Raji (cell line): ENCODE measurements around the gene ING3.

Experiments
- POLR2A ChIP-seq: IDR thresholded peaks from 2 replicates; pipeline ENCODE4 v1.6.1; 2011; ENCODE audit warnings: low read depth, low read length, control low read depth; ENCODE audit not compliant: insufficient read depth

ING3 gene, protein sequence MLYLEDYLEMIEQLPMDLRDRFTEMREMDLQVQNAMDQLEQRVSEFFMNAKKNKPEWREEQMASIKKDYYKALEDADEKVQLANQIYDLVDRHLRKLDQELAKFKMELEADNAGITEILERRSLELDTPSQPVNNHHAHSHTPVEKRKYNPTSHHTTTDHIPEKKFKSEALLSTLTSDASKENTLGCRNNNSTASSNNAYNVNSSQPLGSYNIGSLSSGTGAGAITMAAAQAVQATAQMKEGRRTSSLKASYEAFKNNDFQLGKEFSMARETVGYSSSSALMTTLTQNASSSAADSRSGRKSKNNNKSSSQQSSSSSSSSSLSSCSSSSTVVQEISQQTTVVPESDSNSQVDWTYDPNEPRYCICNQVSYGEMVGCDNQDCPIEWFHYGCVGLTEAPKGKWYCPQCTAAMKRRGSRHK

DNA sequence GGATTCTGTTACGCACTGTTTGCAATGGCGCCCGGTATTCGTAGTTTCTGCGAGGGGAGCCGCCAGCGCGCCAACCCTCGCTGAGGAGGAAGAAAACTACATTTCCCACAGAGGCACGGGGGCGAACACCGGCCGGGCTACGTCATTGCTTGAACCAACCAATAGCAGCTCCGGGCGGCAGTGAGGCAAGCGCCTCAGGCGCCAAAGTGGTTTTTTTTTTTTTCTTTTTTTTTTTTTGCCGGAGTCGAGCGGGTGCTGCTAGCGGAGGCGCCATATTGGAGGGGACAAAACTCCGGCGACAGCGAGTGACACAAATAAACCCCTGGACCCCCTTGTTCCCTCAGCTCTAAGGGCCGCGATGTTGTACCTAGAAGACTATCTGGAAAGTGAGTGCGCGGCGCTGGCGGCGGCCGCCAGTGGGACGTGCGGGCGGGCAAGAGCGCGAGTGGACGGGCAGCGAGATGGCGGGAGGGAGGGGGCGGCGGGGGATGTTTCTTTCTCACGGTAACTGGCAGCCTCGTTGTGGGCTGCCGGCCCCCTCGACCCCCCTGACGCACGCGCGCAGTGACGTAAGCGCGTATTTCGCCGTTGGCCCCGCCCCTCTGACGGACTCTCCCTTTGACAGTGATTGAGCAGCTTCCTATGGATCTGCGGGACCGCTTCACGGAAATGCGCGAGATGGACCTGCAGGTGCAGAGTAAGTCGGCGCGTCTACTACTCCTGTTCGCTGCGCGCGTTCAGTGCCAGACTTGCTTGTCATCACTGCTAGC lies at the start of gene ING3:
Gene ING3 (plus strand): TSS at position 239 of the 770 bp plus-strand sequence. CDS start 120 bp downstream, at position 359.
- peak; percentile 81 for TF ChIP-seq POLR2A

DNA sequence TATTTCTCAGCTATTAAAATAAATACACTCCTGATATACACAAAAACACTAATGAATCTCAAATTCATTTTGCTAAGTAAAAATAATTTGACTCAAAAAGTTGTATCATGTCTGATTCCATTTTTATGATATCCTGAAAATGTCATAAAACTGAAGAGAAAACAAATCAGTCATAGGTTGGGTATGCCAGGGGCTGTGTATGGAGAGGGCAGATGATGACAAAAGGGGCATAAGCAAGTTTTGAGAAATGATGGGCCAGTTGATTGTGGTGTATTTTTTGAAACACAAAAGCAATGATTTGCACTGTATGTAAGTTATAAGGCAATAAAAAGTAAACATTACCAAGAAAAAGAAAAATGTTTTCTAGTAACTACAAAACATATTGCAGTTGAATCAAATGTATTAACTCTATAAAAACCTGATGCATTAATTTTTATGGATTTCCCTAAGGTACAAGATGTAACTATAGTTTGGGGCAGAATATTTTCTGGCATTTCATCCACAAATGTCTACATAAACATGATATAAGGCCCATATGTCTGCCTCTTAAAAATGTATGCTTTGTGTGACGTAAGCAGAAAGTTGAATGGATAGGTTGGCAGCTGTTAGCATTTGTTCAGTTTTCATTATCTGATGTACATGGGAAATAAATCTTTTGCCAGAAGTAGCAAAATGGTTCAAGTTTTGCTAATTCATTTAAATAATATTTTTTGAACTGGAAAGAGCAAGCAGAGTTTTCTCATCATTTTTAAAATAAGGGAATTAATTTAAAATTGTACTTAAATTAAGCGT lies 35.1 kb upstream of the ING3 start:
- TF ChIP-seq POLR2A = no peak

DNA sequence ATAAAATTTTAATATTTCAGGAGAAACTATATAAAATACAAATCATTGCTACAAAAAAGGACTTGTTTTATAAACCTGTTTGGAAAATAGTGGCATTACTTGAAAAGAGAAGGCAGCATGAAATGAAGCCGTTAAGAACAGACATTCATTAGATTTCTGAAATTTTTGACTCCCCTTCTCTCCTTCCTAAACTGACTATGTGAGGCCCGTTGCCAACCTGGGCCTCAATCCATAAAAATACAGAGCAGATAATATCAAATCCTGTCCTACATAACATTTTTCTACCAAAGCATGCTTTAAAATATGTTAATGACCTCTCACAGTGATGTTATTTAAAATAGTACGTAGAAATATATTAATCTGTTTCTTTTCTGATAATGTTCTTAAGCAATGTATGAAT lies 34.5 kb upstream of the ING3 start:
- TF ChIP-seq POLR2A = no peak

DNA sequence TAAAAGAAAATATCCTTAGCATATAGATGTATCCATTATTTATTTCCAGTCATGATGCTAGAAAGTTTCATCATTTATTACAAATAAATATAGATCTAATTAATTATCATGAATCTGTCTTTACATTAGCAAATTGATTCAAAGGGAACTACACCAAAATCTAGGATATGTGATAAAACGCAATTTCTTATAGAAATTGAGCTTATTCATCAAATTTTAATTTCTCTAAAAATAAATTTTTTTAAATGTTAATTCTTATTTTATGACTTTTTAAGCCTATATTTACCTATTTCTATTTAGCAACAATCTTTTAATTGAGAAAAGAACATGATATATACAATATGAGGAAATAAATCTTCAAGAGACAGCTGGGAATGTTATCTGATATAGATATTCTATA lies 34.0 kb upstream of the ING3 start:
- TF ChIP-seq POLR2A = no peak

DNA sequence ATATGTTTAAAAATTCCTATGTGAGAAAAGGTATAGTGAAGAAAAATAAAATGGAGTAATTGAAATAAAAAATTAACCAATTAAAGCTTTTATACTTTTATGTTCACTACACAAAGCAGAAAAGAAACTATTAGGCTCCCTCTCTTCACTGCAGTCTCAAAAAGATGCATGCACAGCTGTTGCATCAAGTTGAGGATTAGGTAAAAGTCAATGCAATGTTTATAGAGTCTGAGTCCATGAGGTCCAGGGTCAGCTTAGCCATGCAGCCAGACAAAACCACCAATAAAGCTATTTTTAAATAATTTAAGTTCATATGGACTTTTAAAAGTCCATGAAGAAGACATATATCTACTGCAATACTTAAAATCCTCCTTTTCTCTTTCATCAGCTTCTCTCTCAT lies 31.1 kb upstream of the ING3 start:
- TF ChIP-seq POLR2A = no peak

DNA sequence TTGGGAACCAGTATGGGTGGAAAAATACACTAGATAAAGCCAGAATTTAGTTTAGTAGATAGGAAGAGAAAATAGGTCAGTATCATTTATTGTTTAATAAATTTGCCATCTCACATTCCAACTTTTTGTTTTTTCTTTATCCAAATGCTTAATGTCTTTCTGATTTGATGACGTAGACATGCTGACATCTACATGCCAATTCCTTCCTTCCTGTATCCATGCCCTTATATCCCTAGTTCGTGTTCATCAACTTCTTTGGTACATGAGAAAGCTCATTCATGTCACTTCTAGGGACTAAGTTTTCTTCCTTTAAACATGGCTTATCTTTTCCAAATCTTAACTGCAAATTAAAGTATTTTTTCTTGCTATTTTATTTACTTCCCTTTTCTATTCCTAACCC lies 30.5 kb upstream of the ING3 start:
- no peak for TF ChIP-seq POLR2A

DNA sequence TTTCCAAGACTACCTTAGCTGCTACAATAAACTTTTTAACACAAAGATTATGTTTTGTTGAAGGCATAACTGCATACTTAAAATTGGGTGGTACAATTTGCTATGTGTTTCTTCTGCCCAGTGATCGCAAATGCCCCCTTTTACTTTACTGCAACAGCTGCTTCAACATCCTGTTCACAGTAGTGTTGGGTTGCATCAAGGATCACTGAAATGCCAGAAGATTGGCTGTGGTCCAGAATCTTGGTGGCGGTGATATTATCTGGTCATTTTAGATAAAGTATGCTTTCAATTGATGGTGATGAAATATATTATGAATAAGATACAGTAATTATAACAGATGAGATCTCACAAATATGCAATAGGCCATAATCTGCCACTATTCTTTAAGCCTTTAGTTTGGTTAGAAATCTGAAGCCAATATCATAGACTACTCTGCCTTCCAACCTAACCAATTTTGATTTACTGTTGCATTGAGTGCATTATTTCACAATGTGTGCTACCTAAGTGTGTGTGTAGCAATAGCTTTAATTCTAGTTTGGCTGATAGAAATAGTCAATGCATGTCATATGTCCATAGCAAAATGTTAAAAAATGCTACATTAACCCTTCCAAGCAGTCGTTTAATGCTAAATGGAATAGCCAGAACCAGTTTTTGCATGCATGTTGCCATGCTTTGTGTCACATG lies 29.8 kb upstream of the ING3 start:
- no peak for TF ChIP-seq POLR2A

DNA sequence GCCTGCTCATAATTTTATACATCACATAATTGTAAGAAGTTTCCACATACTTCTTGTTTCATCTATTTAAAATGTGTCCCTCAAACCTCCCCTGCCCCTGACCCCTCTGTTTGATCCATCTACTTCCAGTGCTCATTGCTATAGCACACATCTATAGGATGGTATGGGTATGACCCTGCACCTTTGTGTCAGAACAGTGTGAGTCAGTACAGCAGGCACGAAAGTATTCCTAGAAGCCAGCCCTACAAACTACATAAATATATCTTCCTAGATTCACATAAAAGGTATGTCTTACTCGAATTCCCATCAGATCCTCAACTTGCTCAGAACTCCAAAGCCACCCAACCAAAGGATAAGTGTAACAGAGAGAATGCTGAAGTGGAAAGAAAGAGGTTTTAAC lies 25.7 kb upstream of the ING3 start:
- no peak for TF ChIP-seq POLR2A

DNA sequence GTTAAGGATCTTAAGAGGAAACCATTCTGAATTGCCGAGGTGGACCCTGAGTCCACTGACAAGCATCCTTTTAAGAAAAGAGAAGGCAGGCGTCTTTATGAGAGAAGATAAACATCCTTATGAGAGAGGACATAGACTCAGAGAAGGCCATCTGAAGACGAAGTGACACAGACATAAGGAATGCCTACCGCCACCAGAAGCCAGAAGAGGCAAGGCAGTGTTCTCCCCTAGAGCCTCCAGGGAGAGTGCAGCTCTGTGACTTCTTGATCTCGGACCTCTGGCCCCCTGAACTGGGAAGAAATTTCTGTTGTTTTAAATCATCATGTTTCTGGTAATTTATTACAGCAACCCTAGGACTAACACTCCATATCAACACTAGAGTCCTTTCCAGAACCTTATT lies 25.2 kb upstream of the ING3 start:
- no peak for TF ChIP-seq POLR2A

DNA sequence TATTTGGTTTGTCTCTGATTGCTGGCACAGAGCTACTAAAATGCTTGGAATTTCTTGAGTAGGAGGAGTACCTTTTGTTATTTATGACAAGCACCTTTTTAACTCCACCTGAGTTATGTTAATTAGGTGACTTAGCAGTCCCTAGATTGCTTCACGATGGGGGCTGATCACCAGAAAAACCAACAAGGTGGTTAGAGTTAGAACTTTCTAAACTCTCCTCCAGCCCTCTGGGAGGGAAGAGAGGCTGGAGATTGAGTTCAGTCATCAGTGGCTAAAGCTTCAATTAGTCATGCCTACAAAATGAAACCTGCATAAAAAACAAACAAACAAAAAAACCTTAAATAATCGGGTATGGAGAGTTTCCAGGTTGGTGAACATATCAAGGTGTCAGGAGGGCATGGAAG lies 23.6 kb upstream of the ING3 start:
- TF ChIP-seq POLR2A = no peak

DNA sequence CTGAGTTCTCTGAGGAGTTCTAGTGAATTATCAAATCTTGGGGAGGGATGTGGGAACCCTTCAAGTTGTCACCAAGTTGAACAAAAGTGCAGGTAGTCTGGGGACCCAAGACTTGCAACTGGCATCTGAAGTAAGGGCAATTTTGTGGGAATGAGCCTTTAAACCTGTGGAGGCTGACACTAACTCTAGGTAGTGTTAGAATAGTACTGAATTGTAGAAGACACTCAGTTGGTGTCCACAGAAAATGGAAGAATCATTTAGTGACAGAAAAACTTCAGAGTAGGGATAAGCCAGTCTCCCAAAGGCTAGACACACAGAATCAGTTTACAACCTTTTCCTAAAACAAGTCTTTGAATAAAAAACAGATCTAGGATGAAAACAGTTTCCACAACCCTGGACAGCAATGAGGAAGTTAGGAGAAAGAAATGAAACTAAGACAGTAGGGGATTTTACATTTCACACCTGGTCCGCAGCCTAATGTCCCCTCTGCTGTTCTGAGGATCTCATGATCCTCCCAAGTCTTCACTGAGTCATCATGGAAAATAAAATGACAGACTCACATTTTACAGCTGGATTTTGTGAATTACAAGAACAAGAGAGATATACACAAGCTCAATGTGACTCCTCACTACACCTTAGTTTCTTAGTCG lies 23.0 kb upstream of the ING3 start:
- TF ChIP-seq POLR2A = no peak

DNA sequence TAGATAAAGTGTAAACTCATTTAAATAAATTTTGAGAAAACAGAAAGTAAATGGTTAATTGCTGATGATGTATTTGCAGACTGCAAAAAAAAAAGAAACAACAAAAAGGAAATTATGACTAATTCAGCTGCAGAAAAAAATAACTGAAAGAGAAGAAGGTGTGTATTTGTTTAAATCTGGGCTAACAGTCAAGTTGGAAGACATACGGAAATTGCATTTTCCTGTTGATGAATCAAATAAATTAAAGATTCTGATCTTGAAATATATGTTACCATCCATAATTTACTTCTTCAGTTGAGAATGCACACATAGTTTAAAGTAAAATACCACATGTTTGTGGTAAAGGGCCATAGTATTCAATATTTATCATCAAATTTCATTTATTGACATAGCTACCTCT lies 19.3 kb upstream of the ING3 start:
- no peak for TF ChIP-seq POLR2A

DNA sequence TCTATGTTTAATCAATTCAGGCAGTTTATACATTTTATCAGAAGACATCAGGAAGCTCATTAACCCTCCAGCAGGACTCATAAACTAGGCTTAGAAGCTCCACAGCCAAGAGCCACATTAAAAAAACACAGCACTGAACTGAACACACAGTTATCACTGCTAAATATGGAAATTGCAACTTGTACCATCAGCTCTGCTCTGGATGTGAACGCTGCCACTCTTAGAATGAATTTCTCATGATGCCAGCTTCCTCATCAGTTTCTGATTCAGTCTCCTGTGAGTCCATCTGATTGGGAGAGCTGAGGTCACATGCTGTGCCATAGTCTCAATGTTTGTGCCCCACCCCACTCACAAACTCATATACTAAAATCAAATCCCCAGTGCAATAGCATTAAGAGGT lies 17.1 kb upstream of the ING3 start:
- no peak for TF ChIP-seq POLR2A

DNA sequence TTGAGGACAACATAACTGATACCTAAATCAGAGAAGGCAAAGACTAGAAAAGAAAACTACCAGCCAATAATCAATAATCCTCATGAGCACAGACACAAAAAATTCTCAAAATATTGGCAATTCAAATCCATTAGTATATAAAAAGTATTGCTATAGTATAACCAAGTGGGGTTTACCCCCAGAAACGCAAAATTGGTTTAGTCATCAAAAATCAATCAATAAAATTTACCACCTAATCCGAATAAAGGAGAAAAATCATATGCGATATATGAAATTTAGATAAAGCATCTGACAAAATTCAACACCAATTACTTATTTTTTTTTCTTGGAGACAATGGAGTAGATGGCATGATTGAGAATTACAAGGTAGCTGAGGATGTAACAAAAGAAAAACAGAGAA lies 11.2 kb upstream of the ING3 start:
- TF ChIP-seq POLR2A = no peak
